A549 treated with CORT108297 at 1 μM for 4 hours (cell line): ENCODE results near the gene CYP20A1. TPM values are rescaled to one million over a fixed set of nuclear protein-coding genes. Genes with fewer than 3 reads are reported as not detected.

Experiments used
- total RNA-seq: library from RNA; stranded (reverse); fragments of 200-300 nt; extraction: Qiagen RNA extraction; gene quantifications from 5 replicates; pipeline ENCODE4 v1.2.3, GENCODE V29; 2022

CYP20A1 gene
- total RNA-seq = 7.9 to 10.0 TPM (median 8.7 TPM) in 5 replicates

GRCh38 chr2:203238704-203239526 lies at the start of gene CYP20A1:
TSS of gene CYP20A1 (plus strand) at chr2:203239018. CDS start at chr2:203239063, 45 bp downstream.

DNA sequence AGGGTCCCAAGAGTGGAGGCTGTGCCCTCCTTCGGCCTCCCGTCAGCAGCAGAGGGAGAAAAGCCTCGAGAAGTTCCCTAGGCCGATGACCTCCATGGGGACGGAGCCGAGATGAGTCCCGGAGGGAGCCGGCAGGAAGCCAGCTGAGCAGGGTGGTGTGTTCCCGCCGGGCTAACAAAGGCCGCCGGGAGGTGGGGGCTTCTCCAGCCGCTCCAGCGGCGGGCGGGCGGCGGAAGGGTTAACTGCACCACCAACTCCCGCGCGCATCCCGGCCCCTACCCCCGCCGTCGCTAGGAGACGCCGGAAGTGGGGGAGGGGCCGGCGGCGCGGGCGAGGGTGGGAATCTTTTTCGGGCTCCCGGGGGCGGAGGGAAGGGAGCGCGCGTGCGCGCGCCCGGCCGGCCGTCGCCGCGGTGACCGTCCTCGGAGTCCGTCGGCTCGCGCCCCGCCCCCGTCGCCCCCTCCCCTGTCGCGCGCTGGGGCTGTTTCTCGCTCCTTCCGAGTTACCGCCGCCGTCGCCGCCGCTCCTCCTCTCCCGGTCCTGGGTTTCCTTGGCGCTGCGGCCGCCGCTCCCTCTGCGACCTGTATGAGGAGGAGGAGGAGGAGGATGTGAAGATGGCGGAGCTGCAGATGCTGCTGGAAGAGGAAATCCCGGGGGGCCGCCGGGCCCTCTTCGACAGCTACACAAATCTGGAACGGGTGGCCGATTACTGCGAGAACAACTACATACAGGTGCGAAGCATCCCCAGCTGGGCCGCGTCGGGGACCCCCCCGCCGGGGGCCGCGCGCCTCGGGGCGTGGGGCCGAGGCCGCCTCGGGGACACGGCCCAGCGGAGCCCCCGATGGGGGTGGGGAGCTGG lies 89.3 kb downstream of the CYP20A1 start, which contains the start of gene ABI2:
Gene ABI2 (plus strand): TSS at position 494 of the 859 bp plus-strand sequence. CDS start 121 bp downstream, at position 615.

Other genes starting within 250 kb of the CYP20A1 start
- 3.0 to 4.5 TPM (median 3.5 TPM) in 5 replicates for gene NBEAL1, start 224.1 kb upstream of the CYP20A1 start, total RNA-seq
- 43.5 to 64.5 TPM (median 61.4 TPM) in 5 replicates for gene ABI2, start 89.4 kb downstream of the CYP20A1 start, total RNA-seq